ENCODE data around the gene ARHGAP15.

GRCh38 chr2:143333847-143334246 is 204.6 kb downstream of the ARHGAP15 start:
- TF ChIP-seq CTCF (IDR thresholded peaks at IDR 0.05; ENCODE audit: low read depth, low read length, missing input control) (no peak), FOXA1 (IDR thresholded peaks at IDR 0.05) (no peak), YY1 (IDR thresholded peaks at IDR 0.05) (no peak), SP1 (IDR thresholded peaks at IDR 0.05) (no peak), HNF4G (IDR thresholded peaks at IDR 0.05) (no peak)

Measured in liver (tissue), 3 donors.